Measurements from ENCODE around the gene STARD9.
"Not testable (repeated sequence)": the region's sequence is repeated elsewhere in the genome, so short reads cannot be mapped to it uniquely, and the experiment has no call there.

The STARD9 gene

GRCh38 chr15:42591238-42591934 lies 16.0 kb downstream of the STARD9 start:
- DNase-seq, result no peak

- no peak for DNase-seq
Measured at GRCh38 chr15:42592716-42593115, 17.3 kb downstream of the STARD9 start.

GRCh38 chr15:42593143-42593542 lies 17.7 kb downstream of the STARD9 start:
- DNase-seq, result no peak

GRCh38 chr15:42594095-42594494 lies 18.7 kb downstream of the STARD9 start:
- no peak for DNase-seq

- no peak for DNase-seq
Measured at GRCh38 chr15:42595626-42596240, 20.3 kb downstream of the STARD9 start.

GRCh38 chr15:42601316-42601715 lies 25.9 kb downstream of the STARD9 start:
- DNase-seq, result not testable (repeated sequence)

GRCh38 chr15:42602501-42602900 lies 27.1 kb downstream of the STARD9 start:
- no peak for DNase-seq

GRCh38 chr15:42603978-42604377 lies 28.6 kb downstream of the STARD9 start:
- no peak for DNase-seq

GRCh38 chr15:42604894-42605744 lies 29.7 kb downstream of the STARD9 start:
- DNase-seq, result no peak

- no peak for DNase-seq
Measured at GRCh38 chr15:42605796-42606195, 30.4 kb downstream of the STARD9 start.

- DNase-seq, result peak; percentile 48
Measured at GRCh38 chr15:42608110-42608531, 32.7 kb downstream of the STARD9 start.

- DNase-seq, result no peak
Measured at GRCh38 chr15:42608752-42609488, 33.5 kb downstream of the STARD9 start.

GRCh38 chr15:42611532-42611931 lies 36.1 kb downstream of the STARD9 start:
- no peak for DNase-seq

GRCh38 chr15:42612367-42612912 lies 37.0 kb downstream of the STARD9 start:
- no peak for DNase-seq

GRCh38 chr15:42616107-42616506 lies 40.7 kb downstream of the STARD9 start:
- no peak for DNase-seq

GRCh38 chr15:42619656-42620371 lies 44.4 kb downstream of the STARD9 start:
- no peak for DNase-seq

GRCh38 chr15:42621386-42621785 lies 46.0 kb downstream of the STARD9 start:
- no peak for DNase-seq

GRCh38 chr15:42621996-42622925 lies 46.9 kb downstream of the STARD9 start:
- DNase-seq, result no peak

GRCh38 chr15:42623951-42624350 lies 48.5 kb downstream of the STARD9 start:
- no peak for DNase-seq

- DNase-seq, result no peak
Measured at GRCh38 chr15:42627485-42627884, 52.1 kb downstream of the STARD9 start.

GRCh38 chr15:42628761-42629160 lies 53.4 kb downstream of the STARD9 start:
- DNase-seq, result no peak
